H1 (cell line): ENCODE data around the gene MAPK9. TPM values are rescaled to one million over a fixed set of nuclear protein-coding genes. Genes with fewer than 3 reads are reported as not detected.

Source experiments
- CTCF ChIA-PET: fragments of 300-600 bp; sonication (Branson Sonifier 250); formaldehyde crosslinking; loops from one replicate; lab custom pipeline; 2021; ENCODE audit not compliant: partially characterized antibody; lab: Charles Lee
- POLR2A ChIA-PET: fragments of 300-600 bp; sonication (Branson Sonifier 250); formaldehyde crosslinking; loops from one replicate; lab custom pipeline; 2021; ENCODE audit warnings: inconsistent platforms; ENCODE audit not compliant: partially characterized antibody; lab: Charles Lee
- DNase-seq, 2 experiments: peaks; one replicate each; pipeline versions ENCODE4 v3.0.0 to v3.0.0-alpha.2; 2010 to 2022; ENCODE audit warnings: low spot score in 2 of 2, low read depth in 1 of 2, mixed read lengths in 1 of 2
- FAIRE-seq: peaks from 2 replicates; lab custom pipeline; 2011; peaks lifted over from hg19 to GRCh38; lab: Jason Lieb, UNC
- H2AFZ ChIP-seq: 2 replicates; pipeline ENCODE4 v1.8.1; 2012; ENCODE audit warnings: low read length, inconsistent platforms
- H2AK5ac ChIP-seq: 2 replicates; pipeline ENCODE4 v1.6.1; 2013; ENCODE audit warnings: low read depth, low read length
- H2BK120ac ChIP-seq: replicated peaks from 2 replicates; pipeline ENCODE3; 2013; ENCODE audit warnings: low read depth, low read length, inconsistent platforms
- H2BK12ac ChIP-seq: 2 replicates; pipeline ENCODE4 v1.6.1; 2013; ENCODE audit warnings: low read depth, low read length
- H2BK15ac ChIP-seq: 2 replicates; pipeline ENCODE4 v1.6.1; 2013; ENCODE audit warnings: low read length
- H2BK20ac ChIP-seq: 2 replicates; pipeline ENCODE4 v1.6.1; 2013; ENCODE audit warnings: low read length
- H2BK5ac ChIP-seq: 2 replicates; pipeline ENCODE4 v1.6.1; 2013; ENCODE audit warnings: low read depth, low read length
- H3K14ac ChIP-seq: 2 replicates; pipeline ENCODE4 v1.6.1; 2013; ENCODE audit warnings: inconsistent platforms; ENCODE audit not compliant: insufficient read length
- H3K18ac ChIP-seq: 2 replicates; pipeline ENCODE4 v1.6.1; 2013; ENCODE audit warnings: low read length; ENCODE audit errors: extremely low read depth
- H3K23ac ChIP-seq: 2 replicates; pipeline ENCODE4 v1.6.1; 2013; ENCODE audit warnings: inconsistent platforms; ENCODE audit not compliant: insufficient read length
- H3K23me2 ChIP-seq: 2 replicates; pipeline ENCODE4 v1.6.1; 2013; ENCODE audit warnings: low read depth, low read length
- H3K27ac ChIP-seq: 2 replicates; pipeline ENCODE4 v1.6.1; 2011; ENCODE audit warnings: low read depth, low read length, inconsistent platforms
- H3K27me3 ChIP-seq, 4 experiments: replicated peaks in 1 of 4; 1 replicate in 1 of 4; 2 replicates in 3 of 4; pipeline versions ENCODE4 v1.6.1 to v1.8.1; 2011 to 2013; ENCODE audit warnings: low read length in 3 of 4, mild to moderate bottlenecking in 3 of 4, inconsistent platforms in 2 of 4, mixed read lengths in 2 of 4, moderate library complexity in 1 of 4; ENCODE audit not compliant: control insufficient read depth in 3 of 4, insufficient read depth in 3 of 4; ENCODE audit errors: extremely low read depth in 1 of 4
- H3K36me3 ChIP-seq, 4 experiments: 2 replicates each; pipeline versions ENCODE4 v1.6.1 to v1.8.1; 2011 to 2013; ENCODE audit warnings: mild to moderate bottlenecking in 4 of 4, low read length in 3 of 4, moderate library complexity in 2 of 4, control low read depth in 1 of 4, inconsistent platforms in 1 of 4; ENCODE audit not compliant: insufficient read depth in 4 of 4, control insufficient read depth in 2 of 4
- H3K4ac ChIP-seq: replicated peaks from 2 replicates; pipeline ENCODE3; 2013; ENCODE audit warnings: low read length, low read depth, mixed read lengths, inconsistent platforms; ENCODE audit not compliant: insufficient read length
- H3K4me1 ChIP-seq, 4 experiments: replicated peaks in 1 of 4; 1 replicate in 1 of 4; 2 replicates in 3 of 4; pipeline versions ENCODE4 v1.6.1 to v1.8.1; 2011 to 2013; ENCODE audit warnings: low read length in 3 of 4, inconsistent platforms in 2 of 4, mixed read lengths in 1 of 4; ENCODE audit not compliant: insufficient read depth in 4 of 4, control insufficient read depth in 3 of 4
- H3K4me2 ChIP-seq, 2 experiments: 2 replicates each; pipeline versions ENCODE4 v1.6.1 to v1.8.1; 2011 to 2013; ENCODE audit warnings: low read depth in 2 of 2, low read length in 2 of 2, control low read depth in 1 of 2, inconsistent platforms in 1 of 2, mild to moderate bottlenecking in 1 of 2; ENCODE audit not compliant: insufficient read depth in 1 of 2
- H3K4me3 ChIP-seq, 4 experiments: fragments of 200-600, 300-600 bp in 1 of 4; sonication (generic), shearing (Covaris generic), sonication (Bioruptor Twin) in 1 of 4; 2 replicates each; pipeline versions ENCODE4 v1.5.1 to v1.8.1; 2011 to 2016; ENCODE audit warnings: low read length in 4 of 4, low read depth in 3 of 4, control low read depth in 2 of 4, inconsistent platforms in 2 of 4, mild to moderate bottlenecking in 2 of 4, mixed read lengths in 1 of 4, moderate library complexity in 1 of 4; ENCODE audit not compliant: insufficient read depth in 2 of 4; ENCODE audit errors: extremely low read depth in 1 of 4
- H3K56ac ChIP-seq: replicated peaks from 2 replicates; pipeline ENCODE3; 2013; ENCODE audit warnings: low read depth, mild to moderate bottlenecking, mixed read lengths, low read length, inconsistent platforms; ENCODE audit not compliant: insufficient read length
- H3K79me1 ChIP-seq: 2 replicates; pipeline ENCODE4 v1.6.1; 2013; ENCODE audit warnings: low read depth, low read length, control low read depth
- H3K79me2 ChIP-seq, 2 experiments: 2 replicates each; pipeline versions ENCODE4 v1.6.1 to v1.8.1; 2012 to 2013; ENCODE audit warnings: low read length in 2 of 2, mild to moderate bottlenecking in 2 of 2, inconsistent platforms in 1 of 2; ENCODE audit not compliant: insufficient read depth in 2 of 2, control insufficient read depth in 1 of 2
- H3K9ac ChIP-seq, 4 experiments: replicated peaks in 1 of 4; 1 replicate in 1 of 4; 2 replicates in 3 of 4; pipeline versions ENCODE4 v1.6.1 to v1.8.1; 2011 to 2013; ENCODE audit warnings: low read depth in 3 of 4, low read length in 3 of 4, control low read depth in 2 of 4, mild to moderate bottlenecking in 2 of 4, moderate library complexity in 2 of 4, inconsistent platforms in 1 of 4; ENCODE audit errors: extremely low read depth in 1 of 4
- H3K9me3 ChIP-seq, 2 experiments: 2 replicates each; pipeline versions ENCODE4 v1.6.1 to v1.8.1; 2012 to 2013; ENCODE audit warnings: mild to moderate bottlenecking in 2 of 2, moderate library complexity in 2 of 2, control low read depth in 1 of 2, inconsistent platforms in 1 of 2, low read depth in 1 of 2, low read length in 1 of 2, mixed read lengths in 1 of 2; ENCODE audit not compliant: insufficient read depth in 2 of 2
- H4K20me1 ChIP-seq, 2 experiments: replicated peaks in 1 of 2; 2 replicates each; pipeline versions ENCODE3 to v1.8.1; 2011 to 2013; ENCODE audit warnings: inconsistent platforms in 2 of 2, low read length in 2 of 2, mild to moderate bottlenecking in 1 of 2; ENCODE audit not compliant: insufficient read depth in 2 of 2, control insufficient read depth in 1 of 2
- H4K5ac ChIP-seq: 2 replicates; pipeline ENCODE4 v1.6.1; 2013; ENCODE audit warnings: low read length, low read depth, mixed read lengths, inconsistent platforms; ENCODE audit not compliant: insufficient read length
- H4K8ac ChIP-seq: 2 replicates; pipeline ENCODE4 v1.8.0; 2013; ENCODE audit warnings: mild to moderate bottlenecking, moderate library complexity, low read length, inconsistent platforms; ENCODE audit not compliant: insufficient read depth; ENCODE audit errors: extremely low read depth
- H4K91ac ChIP-seq: replicated peaks from 2 replicates; pipeline ENCODE3; 2013; ENCODE audit warnings: low read length, mixed read lengths, inconsistent platforms; ENCODE audit not compliant: insufficient read length
- BACH1 ChIP-seq: IDR thresholded peaks from 2 replicates; pipeline ENCODE4 v1.6.1; 2012; ENCODE audit warnings: low read length, improper control_type of control experiment
- BCL11A ChIP-seq, 2 experiments: IDR thresholded peaks; one replicate each; pipeline ENCODE4 v1.6.1; 2011; ENCODE audit warnings: low read depth in 2 of 2, low read length in 2 of 2, mild to moderate bottlenecking in 2 of 2
- BRCA1 ChIP-seq: IDR thresholded peaks from 2 replicates; pipeline ENCODE4 v1.6.1; 2012; ENCODE audit warnings: low read depth, low read length, improper control_type of control experiment
- EZH2 ChIP-seq: fragments of 200-600 bp; sonication (generic); IDR thresholded peaks from 2 replicates; pipeline ENCODE4 v1.7.1; 2012; ENCODE audit warnings: low read depth, mild to moderate bottlenecking, moderate library complexity, low read length, inconsistent platforms; ENCODE audit not compliant: severe bottlenecking
- KDM4A ChIP-seq: IDR thresholded peaks from one replicate; pipeline ENCODE4 v1.7.1; 2012; ENCODE audit warnings: low read depth, mild to moderate bottlenecking, moderate library complexity, low read length, inconsistent platforms; ENCODE audit not compliant: severe bottlenecking
- SP1 ChIP-seq: IDR thresholded peaks from 2 replicates; pipeline ENCODE4 v1.6.1; 2011; ENCODE audit warnings: low read depth, low read length
- SP2 ChIP-seq: IDR thresholded peaks from 2 replicates; pipeline ENCODE4 v1.6.1; 2012; ENCODE audit warnings: mild to moderate bottlenecking, low read length, inconsistent platforms
- TEAD4 ChIP-seq: IDR thresholded peaks from 2 replicates; pipeline ENCODE4 v1.6.1; 2012; ENCODE audit warnings: low read depth, low read length, inconsistent platforms, mixed read lengths
- WGBS, 2 experiments: shearing (Covaris generic) in 1 of 2; methylation state at CpG; one replicate each; pipeline versions ENCODE4 v1.1.6 to v1.1.7; 2013 to 2015; ENCODE audit warnings: low lambda C conversion rate in 2 of 2, mixed read lengths in 2 of 2, inconsistent platforms in 1 of 2, low coverage in 1 of 2, missing lambda C conversion rate in 1 of 2; ENCODE audit not compliant: insufficient replicate concordance in 2 of 2, insufficient coverage in 1 of 2, insufficient read length in 1 of 2; ENCODE audit errors: extremely low coverage in 1 of 2, missing lambda C conversion rate in 1 of 2; 5-methylcytosine and 5-hydroxymethylcytosine counted together
- polyA plus RNA-seq, 7 experiments: library from polyadenylated mRNA; depleted of rRNA in 3 of 7; stranded (reverse) in 5 of 7; unstranded in 2 of 7; fragments of >200 nt in 5 of 7; fragments of 200-250 nt in 2 of 7; gene quantifications; 1 replicate in 5 of 7; 2 replicates in 1 of 7; 4 replicates in 1 of 7; pipeline versions ENCODE4 v1.2.1 to v1.2.3, GENCODE V29; 2011 to 2013; ENCODE audit warnings: missing spikeins in 2 of 7, mixed read lengths in 2 of 7
- total RNA-seq: library from RNA; stranded (reverse); fragmentation: NEBNext Ultra II Directional; extraction: Animal tissue kit (Norgen Biotek cat#: 25700); gene quantifications from 2 replicates; pipeline ENCODE4 v1.2.1, GENCODE V29; 2021
- TF ChIP-seq, protein P1 (sequence below), 3 experiments: IDR thresholded peaks; 1 replicate in 2 of 3; 2 replicates in 1 of 3; pipeline versions ENCODE4 v1.5.1 to v1.6.1; 2011; ENCODE audit warnings: low read length in 3 of 3, mild to moderate bottlenecking in 3 of 3, inconsistent platforms in 2 of 3, low read depth in 1 of 3, moderate library complexity in 1 of 3; ENCODE audit not compliant: insufficient read depth in 1 of 3; ENCODE audit errors: control extremely low read depth in 1 of 3

Gene MAPK9
- total and polyA plus RNA-seq, 2 of the 8 experiments (the other 6 are each of a cell fraction or from before 2014, with no cell fraction given): 22.3 to 43.7 TPM

DNA sequence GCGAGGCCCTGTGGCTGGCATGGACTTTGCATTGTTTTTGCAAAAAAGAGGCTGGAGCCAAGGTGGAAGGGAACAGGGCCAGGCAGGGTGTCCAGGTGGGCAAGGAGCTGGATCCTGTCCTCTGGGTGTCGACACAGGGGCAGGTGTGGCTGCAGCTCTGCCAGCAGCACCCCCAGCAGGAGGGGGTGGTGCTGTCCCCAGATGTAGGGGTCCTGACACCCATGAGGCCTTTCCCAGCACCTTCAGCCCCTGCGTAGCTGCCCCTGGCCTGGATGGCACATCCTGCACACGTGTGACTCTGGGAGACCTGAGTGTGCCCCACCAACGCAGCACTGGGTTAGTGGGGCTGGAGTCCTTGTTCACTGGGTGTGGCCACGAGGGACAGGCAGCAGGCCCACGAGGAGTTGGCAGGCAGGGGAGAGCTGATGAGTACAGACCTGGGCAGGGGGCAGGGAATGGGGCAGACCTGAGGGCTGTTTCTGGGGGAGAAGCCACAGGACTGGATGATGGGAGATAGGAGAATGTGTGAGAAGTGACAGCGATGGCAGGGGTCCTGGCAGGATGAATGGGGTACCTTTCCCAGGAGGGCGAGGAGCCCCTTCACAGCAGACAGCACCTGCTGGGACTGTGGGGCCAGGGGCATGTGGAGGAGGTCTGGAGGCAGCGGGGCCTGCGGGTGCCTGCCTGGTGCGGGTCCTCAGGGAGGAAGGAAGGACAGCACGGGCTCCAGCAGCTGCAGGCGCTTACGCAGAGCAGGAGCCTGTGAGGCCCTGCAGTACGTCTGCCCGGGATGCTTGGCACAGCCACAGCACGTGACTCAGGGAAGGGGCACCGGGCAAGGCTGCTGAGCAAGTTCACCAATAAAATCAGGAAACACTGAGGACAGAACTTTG, 79.3 kb downstream of the MAPK9 start:
- H4K8ac ChIP-seq: no peak overlapping the region
- no peak overlapping the region for H3K18ac ChIP-seq
- CTCF ChIA-PET: interaction anchor here (1.2 to 6.5 kb wide), 2 partner anchors 15 to 394 kb away, joined by 4 to 61 read pairs; no protein-coding TSS in a partner anchor
- H2BK15ac ChIP-seq: no peak overlapping the region
- H3K4me2 ChIP-seq: no peak overlapping the region
- H2BK20ac ChIP-seq: no peak overlapping the region
- no peak overlapping the region for H3K4ac ChIP-seq
- no peak overlapping the region for H3K9ac ChIP-seq
- 82% methylated on average over 19 of the region's 19 CpGs; no CpG with 5 or more reads in 1 of the 2 experiments for WGBS, 2 experiments
- POLR2A ChIA-PET: interaction anchor here (0.6 to 1.5 kb wide), 2 partner anchors 10 to 13 kb away, joined by 4 read pairs; no protein-coding TSS in a partner anchor
- no peak overlapping the region for H2BK120ac ChIP-seq
- no peaks in the 10 kb centered on the region for H3K79me2 ChIP-seq
- H2AFZ ChIP-seq: no peak overlapping the region
- no peak overlapping the region for H4K5ac ChIP-seq
- H4K91ac ChIP-seq: no peak overlapping the region
- H3K79me1 ChIP-seq: no peaks in the 10 kb centered on the region
- peaks cover 0 to 8% (median 4%) of the 10 kb centered on the region in 4 experiments; a peak in 4 of 7 replicates for H3K4me1 ChIP-seq
- H3K4me3 ChIP-seq: no peak overlapping the region
- H3K27ac ChIP-seq: no peak overlapping the region
- DNase-seq (no peak), FAIRE-seq (no peak)
- no peak overlapping the region for H3K56ac ChIP-seq
- no peak overlapping the region for H3K14ac ChIP-seq
- H2BK12ac ChIP-seq: no peak overlapping the region
- no peak overlapping the region for H3K23ac ChIP-seq
- H2AK5ac ChIP-seq: no peak overlapping the region
- H3K27me3 ChIP-seq: peaks cover 7 to 23% (median 14%) of the 10 kb centered on the region in 4 experiments; a peak in 6 of 7 replicates
- peaks cover 11% of the 10 kb centered on the region for H3K23me2 ChIP-seq
- no peak overlapping the region for H2BK5ac ChIP-seq
- peaks cover 0 to 14% of the 10 kb centered on the region in 2 experiments for H4K20me1 ChIP-seq
- peaks cover 2% of the 10 kb centered on the region in 2 experiments; a peak in 1 of 4 replicates for H3K9me3 ChIP-seq
- H3K36me3 ChIP-seq: no peaks in the 10 kb centered on the region
- TF ChIP-seq BACH1 (no peak), BRCA1 (no peak), BCL11A (IDR thresholded peaks at IDR 0.05; ENCODE audit: low read depth in 2 of 2, low read length in 2 of 2) (no peak), TEAD4 (no peak), EZH2 (no peak), KDM4A (no peak), SP2 (no peak), SP1 (no peak)
- TF ChIP-seq, protein P1, sequence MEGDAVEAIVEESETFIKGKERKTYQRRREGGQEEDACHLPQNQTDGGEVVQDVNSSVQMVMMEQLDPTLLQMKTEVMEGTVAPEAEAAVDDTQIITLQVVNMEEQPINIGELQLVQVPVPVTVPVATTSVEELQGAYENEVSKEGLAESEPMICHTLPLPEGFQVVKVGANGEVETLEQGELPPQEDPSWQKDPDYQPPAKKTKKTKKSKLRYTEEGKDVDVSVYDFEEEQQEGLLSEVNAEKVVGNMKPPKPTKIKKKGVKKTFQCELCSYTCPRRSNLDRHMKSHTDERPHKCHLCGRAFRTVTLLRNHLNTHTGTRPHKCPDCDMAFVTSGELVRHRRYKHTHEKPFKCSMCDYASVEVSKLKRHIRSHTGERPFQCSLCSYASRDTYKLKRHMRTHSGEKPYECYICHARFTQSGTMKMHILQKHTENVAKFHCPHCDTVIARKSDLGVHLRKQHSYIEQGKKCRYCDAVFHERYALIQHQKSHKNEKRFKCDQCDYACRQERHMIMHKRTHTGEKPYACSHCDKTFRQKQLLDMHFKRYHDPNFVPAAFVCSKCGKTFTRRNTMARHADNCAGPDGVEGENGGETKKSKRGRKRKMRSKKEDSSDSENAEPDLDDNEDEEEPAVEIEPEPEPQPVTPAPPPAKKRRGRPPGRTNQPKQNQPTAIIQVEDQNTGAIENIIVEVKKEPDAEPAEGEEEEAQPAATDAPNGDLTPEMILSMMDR (IDR thresholded peaks at IDR 0.05; ENCODE audit: control extremely low read depth in 1 of 3, insufficient read depth in 1 of 3, low read depth in 1 of 3, low read length in 3 of 3): no peak
